ENCODE data around the gene NDUFAF7. TPM values are rescaled to one million over a fixed set of nuclear protein-coding genes. Genes with fewer than 3 reads are reported as not detected.

Gene NDUFAF7
- total and polyA plus RNA-seq, 10 of the 15 experiments (the other 5 are each of a cell fraction or from before 2014, with no cell fraction given): 16.6 to 39.5 (median 24.3) TPM

- CTCF ChIA-PET: interaction anchor here (0.6 to 1.0 kb wide), 4 partner anchors 84 to 593 kb away, joined by 3 to 4 read pairs (median 4); no protein-coding TSS in a partner anchor
- RAD21 ChIA-PET (ENCODE audit: unreplicated experiment): interaction anchor here (0.7 kb wide), 1 partner anchor 64 kb away, joined by 3 read pairs; no protein-coding TSS in a partner anchor
- no peaks in the 10 kb centered on the region for H3K4me1 ChIP-seq (ENCODE audit: control insufficient read depth, insufficient read depth, low read length)
- H3K27me3 ChIP-seq (replicated peaks in 1 of 2; ENCODE audit: control insufficient read depth in 2 of 2, insufficient read depth in 2 of 2, low read length in 1 of 2): no peaks in the 10 kb centered on the region; a peak in 1 of 4 replicates
- no peak overlapping the region for H3K9ac ChIP-seq (ENCODE audit: control insufficient read depth, insufficient read depth, low read length)
- no peak overlapping the region for H3K4me2 ChIP-seq (ENCODE audit: control insufficient read depth, insufficient read depth)
- H2AFZ ChIP-seq (ENCODE audit: control insufficient read depth, low read depth, low read length): no peak overlapping the region
- H3K79me2 ChIP-seq (ENCODE audit: control insufficient read depth, insufficient read depth, low read length): no peaks in the 10 kb centered on the region
- TF ChIP-seq KLF5 (IDR thresholded peaks at IDR 0.05; ENCODE audit: partially characterized antibody): no peak
- no peak for TF ChIP-seq CHD1 (IDR thresholded peaks at IDR 0.05; ENCODE audit: low read depth, low read length)
- TF ChIP-seq, protein P1, sequence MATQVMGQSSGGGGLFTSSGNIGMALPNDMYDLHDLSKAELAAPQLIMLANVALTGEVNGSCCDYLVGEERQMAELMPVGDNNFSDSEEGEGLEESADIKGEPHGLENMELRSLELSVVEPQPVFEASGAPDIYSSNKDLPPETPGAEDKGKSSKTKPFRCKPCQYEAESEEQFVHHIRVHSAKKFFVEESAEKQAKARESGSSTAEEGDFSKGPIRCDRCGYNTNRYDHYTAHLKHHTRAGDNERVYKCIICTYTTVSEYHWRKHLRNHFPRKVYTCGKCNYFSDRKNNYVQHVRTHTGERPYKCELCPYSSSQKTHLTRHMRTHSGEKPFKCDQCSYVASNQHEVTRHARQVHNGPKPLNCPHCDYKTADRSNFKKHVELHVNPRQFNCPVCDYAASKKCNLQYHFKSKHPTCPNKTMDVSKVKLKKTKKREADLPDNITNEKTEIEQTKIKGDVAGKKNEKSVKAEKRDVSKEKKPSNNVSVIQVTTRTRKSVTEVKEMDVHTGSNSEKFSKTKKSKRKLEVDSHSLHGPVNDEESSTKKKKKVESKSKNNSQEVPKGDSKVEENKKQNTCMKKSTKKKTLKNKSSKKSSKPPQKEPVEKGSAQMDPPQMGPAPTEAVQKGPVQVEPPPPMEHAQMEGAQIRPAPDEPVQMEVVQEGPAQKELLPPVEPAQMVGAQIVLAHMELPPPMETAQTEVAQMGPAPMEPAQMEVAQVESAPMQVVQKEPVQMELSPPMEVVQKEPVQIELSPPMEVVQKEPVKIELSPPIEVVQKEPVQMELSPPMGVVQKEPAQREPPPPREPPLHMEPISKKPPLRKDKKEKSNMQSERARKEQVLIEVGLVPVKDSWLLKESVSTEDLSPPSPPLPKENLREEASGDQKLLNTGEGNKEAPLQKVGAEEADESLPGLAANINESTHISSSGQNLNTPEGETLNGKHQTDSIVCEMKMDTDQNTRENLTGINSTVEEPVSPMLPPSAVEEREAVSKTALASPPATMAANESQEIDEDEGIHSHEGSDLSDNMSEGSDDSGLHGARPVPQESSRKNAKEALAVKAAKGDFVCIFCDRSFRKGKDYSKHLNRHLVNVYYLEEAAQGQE (IDR thresholded peaks at IDR 0.05; ENCODE audit: low read depth, low read length): no peak
- TF ChIP-seq SUPT20H (IDR thresholded peaks at IDR 0.05; ENCODE audit: borderline replicate concordance, control insufficient read depth, low read depth, low read length): no peak
- TF ChIP-seq SP1 (IDR thresholded peaks at IDR 0.05; ENCODE audit: low read depth, low read length): no peak
- no peak for TF ChIP-seq CEBPB (IDR thresholded peaks at IDR 0.05; ENCODE audit: borderline replicate concordance in 1 of 2, low read depth in 2 of 2, low read length in 2 of 2)
- in situ Hi-C loops (cut with MboI) (no loop called here), intact Hi-C loops (cut with micrococcal nuclease; ENCODE audit: unreplicated experiment) (loop anchor here (10.0 kb wide), 1 partner anchor 550 kb away; no protein-coding TSS in a partner anchor)
- H4K20me1 ChIP-seq (ENCODE audit: control insufficient read depth, insufficient read depth): no peaks in the 10 kb centered on the region
- no peak for FAIRE-seq
- no peak overlapping the region for H3K27ac ChIP-seq (ENCODE audit: control insufficient read depth, insufficient read depth)
- no peaks in the 10 kb centered on the region; a peak in 1 of 4 replicates for H3K36me3 ChIP-seq (ENCODE audit: control insufficient read depth in 2 of 2, insufficient read depth in 2 of 2, low read length in 1 of 2)
- H3K9me3 ChIP-seq (replicated peaks; ENCODE audit: control insufficient read depth, insufficient read depth, low read length): no peaks in the 10 kb centered on the region; the same call in 2 of the 3 replicates
- SMC1A ChIA-PET (ENCODE audit: uncharacterized antibody, unreplicated experiment): interaction anchor here (0.8 to 1.8 kb wide), 5 partner anchors 9 to 111 kb away, joined by 3 to 7 read pairs (median 4); no protein-coding TSS in a partner anchor
- no TSS peak for BruUV-seq (replicated peaks)
- POLR2A ChIA-PET: no interaction called here
- no peak for ATAC-seq
- no peak for DNase-seq (ENCODE audit: low read depth, low spot score)
- H3K4me3 ChIP-seq: no peak overlapping the region
Observed at GRCh38 chr2:37284381-37284780, 52.9 kb downstream of the NDUFAF7 start.
